Fibroblast of the aortic adventitia (primary cell): Measurements from ENCODE around the gene CNOT4. TPM values are rescaled to one million over a fixed set of nuclear protein-coding genes. Genes with fewer than 3 reads are reported as not detected.

Source experiments
- DNase-seq: peaks from one replicate; pipeline ENCODE4 v3.0.0-alpha.2; 2010; ENCODE audit warnings: low read depth
- H3K4me3 ChIP-seq: 2 replicates; pipeline ENCODE4 v1.5.1; 2011; ENCODE audit warnings: low read depth, mild to moderate bottlenecking, control low read depth, low read length, moderate library complexity
- total RNA-seq: library from RNA; depleted of rRNA; stranded (reverse); fragments of >200 nt; gene quantifications from 2 replicates; pipeline ENCODE4 v1.2.3, GENCODE V29; 2012; ENCODE audit warnings: low replicate concordance
- TF ChIP-seq, protein P1 (sequence below): IDR thresholded peaks from 2 replicates; pipeline ENCODE4 v1.5.1; 2011; ENCODE audit warnings: mild to moderate bottlenecking, low read length, control low read depth, inconsistent platforms; ENCODE audit not compliant: insufficient read depth

CNOT4 gene
- total RNA-seq, 1 donor: 21.1 TPM

GRCh38 chr7:135386181-135386580 lies 123.7 kb downstream of the CNOT4 start:
- DNase-seq: no peak
- TF ChIP-seq, protein P1, sequence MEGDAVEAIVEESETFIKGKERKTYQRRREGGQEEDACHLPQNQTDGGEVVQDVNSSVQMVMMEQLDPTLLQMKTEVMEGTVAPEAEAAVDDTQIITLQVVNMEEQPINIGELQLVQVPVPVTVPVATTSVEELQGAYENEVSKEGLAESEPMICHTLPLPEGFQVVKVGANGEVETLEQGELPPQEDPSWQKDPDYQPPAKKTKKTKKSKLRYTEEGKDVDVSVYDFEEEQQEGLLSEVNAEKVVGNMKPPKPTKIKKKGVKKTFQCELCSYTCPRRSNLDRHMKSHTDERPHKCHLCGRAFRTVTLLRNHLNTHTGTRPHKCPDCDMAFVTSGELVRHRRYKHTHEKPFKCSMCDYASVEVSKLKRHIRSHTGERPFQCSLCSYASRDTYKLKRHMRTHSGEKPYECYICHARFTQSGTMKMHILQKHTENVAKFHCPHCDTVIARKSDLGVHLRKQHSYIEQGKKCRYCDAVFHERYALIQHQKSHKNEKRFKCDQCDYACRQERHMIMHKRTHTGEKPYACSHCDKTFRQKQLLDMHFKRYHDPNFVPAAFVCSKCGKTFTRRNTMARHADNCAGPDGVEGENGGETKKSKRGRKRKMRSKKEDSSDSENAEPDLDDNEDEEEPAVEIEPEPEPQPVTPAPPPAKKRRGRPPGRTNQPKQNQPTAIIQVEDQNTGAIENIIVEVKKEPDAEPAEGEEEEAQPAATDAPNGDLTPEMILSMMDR: no peak
- no peak overlapping the region for H3K4me3 ChIP-seq

GRCh38 chr7:135385209-135385608 lies 124.7 kb downstream of the CNOT4 start:
- no peak overlapping the region for H3K4me3 ChIP-seq
- DNase-seq: peak; percentile 54
- TF ChIP-seq, protein P1: no peak

GRCh38 chr7:135383525-135384175 lies 126.3 kb downstream of the CNOT4 start:
- TF ChIP-seq, protein P1: no peak
- no peak overlapping the region for H3K4me3 ChIP-seq
- no peak for DNase-seq

DNA sequence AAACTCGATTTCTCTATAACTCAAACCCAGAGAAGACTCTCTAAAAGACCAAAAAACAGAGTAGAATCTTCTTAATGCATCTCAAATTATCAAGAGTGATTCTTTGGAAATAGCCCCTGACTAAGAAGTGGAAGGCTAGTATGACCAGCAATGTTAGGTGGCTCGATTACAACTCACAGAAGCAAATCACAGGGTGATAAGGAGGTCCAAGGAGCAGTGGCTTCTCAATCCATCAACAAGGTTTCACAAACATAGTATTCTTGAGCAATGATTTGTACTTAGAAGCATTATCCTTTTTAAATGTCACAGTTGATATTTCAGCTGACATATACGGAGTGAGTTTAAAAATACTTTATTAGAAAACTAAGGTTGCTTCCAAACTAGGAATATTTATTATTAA lies 127.7 kb downstream of the CNOT4 start:
- TF ChIP-seq, protein P1: no peak
- H3K4me3 ChIP-seq: no peak overlapping the region
- DNase-seq: no peak

DNA sequence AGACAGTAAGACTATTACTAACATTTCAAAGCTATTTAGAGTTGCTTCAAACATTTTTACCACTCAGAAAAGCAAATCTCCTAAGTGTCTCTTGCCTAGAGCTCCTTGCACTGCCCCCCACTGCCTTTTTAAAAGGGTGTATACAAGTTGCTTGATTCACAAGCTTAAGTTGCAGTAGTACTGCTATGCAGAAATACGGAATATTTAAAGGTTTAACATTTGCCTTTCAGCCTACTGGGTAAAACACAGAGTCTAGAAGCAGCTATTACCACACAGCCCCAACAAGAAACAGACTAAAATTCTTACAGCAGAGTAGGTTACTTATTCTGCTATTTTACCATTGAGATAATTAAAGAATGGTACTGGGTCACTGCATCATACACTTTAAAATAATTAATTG lies 128.5 kb downstream of the CNOT4 start:
- TF ChIP-seq, protein P1: no peak
- DNase-seq: no peak
- no peak overlapping the region for H3K4me3 ChIP-seq

DNA sequence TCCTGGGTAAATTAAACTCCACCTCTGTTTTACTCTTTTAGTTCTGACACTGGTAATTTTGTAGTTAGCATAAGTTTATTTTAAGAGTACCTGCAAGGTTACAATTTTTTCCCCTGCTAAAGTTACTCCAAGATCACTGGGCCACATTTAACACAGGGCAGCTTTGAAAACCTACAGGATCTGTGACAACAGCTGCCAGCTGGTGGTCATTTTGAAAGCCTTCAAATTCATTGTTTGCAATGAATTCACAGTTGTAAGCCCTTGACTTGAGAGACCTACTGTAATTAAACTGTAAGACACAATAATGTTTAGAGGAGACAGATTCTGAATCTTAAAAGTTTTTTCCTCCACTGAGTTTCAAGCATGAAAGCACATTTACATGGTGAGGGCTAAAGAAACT lies 129.6 kb downstream of the CNOT4 start:
- TF ChIP-seq, protein P1: no peak
- H3K4me3 ChIP-seq: no peak overlapping the region
- no peak for DNase-seq

GRCh38 chr7:135377171-135377570 lies 132.7 kb downstream of the CNOT4 start:
- DNase-seq: no peak
- TF ChIP-seq, protein P1: no peak
- H3K4me3 ChIP-seq: no peak overlapping the region
